ENCODE results near the gene ZBTB42. TPM values are rescaled to one million over a fixed set of nuclear protein-coding genes. Genes with fewer than 3 reads are reported as not detected.

ZBTB42 gene
- total and polyA plus RNA-seq, 2 of the 13 experiments (the other 11 are each of a cell fraction or from before 2014, with no cell fraction given): 2.8 to 4.2 TPM

DNA sequence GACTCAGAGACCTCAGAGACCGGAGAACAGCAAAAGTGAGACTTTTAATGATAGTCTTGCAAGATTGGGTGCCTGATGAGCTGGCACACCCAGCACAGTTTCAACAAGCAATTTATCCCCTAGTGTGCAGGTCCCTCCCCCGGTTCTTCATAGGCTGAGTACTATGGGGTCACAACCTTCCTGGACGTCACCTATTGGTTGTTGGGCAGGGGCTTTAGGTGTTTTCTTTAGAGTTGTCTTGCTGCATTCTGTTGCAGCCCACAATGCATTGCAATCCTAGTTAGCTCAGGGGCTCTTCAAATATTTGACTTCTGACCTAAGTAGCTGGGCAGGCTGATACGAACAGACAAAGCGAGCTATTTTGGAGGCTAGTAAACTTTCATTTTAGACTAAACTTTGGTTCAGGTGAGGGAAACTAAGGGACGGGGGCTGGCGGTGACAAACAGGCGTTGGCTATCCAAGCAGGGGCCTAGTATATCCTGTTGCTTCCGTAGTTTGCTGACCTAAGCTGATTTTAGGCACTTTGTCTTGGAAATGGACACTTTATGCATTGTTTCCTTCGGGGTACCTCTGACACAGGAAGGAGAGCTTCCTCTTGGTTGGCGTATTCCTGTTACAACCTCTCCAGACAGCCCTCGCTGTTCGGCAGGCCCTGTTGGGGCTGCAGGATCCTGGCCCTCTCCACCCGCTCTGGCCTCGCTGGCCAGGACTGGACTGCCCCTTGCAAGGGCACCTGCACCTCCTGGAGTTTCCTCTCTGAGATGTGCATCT lies 33.9 kb upstream of the ZBTB42 start (continued):
- TF ChIP-seq, protein P1, sequence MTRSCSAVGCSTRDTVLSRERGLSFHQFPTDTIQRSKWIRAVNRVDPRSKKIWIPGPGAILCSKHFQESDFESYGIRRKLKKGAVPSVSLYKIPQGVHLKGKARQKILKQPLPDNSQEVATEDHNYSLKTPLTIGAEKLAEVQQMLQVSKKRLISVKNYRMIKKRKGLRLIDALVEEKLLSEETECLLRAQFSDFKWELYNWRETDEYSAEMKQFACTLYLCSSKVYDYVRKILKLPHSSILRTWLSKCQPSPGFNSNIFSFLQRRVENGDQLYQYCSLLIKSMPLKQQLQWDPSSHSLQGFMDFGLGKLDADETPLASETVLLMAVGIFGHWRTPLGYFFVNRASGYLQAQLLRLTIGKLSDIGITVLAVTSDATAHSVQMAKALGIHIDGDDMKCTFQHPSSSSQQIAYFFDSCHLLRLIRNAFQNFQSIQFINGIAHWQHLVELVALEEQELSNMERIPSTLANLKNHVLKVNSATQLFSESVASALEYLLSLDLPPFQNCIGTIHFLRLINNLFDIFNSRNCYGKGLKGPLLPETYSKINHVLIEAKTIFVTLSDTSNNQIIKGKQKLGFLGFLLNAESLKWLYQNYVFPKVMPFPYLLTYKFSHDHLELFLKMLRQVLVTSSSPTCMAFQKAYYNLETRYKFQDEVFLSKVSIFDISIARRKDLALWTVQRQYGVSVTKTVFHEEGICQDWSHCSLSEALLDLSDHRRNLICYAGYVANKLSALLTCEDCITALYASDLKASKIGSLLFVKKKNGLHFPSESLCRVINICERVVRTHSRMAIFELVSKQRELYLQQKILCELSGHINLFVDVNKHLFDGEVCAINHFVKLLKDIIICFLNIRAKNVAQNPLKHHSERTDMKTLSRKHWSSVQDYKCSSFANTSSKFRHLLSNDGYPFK (CRISPR knock-in tag; IDR thresholded peaks at IDR 0.05; ENCODE audit: borderline replicate concordance): no peak
- TF ChIP-seq MTF2 (CRISPR knock-in tag; IDR thresholded peaks at IDR 0.05; ENCODE audit: borderline replicate concordance): no peak
- TF ChIP-seq MIER3 (CRISPR knock-in tag; IDR thresholded peaks at IDR 0.05; ENCODE audit: borderline replicate concordance): peak; percentile 51; the same call in 1 of the 2 replicates
- TF ChIP-seq DNMT1 (CRISPR knock-in tag; IDR thresholded peaks at IDR 0.05): no peak
- no peak for TF ChIP-seq ZNF263 (CRISPR knock-in tag; IDR thresholded peaks at IDR 0.05)
- no peak for TF ChIP-seq ISX (CRISPR knock-in tag; conservative IDR thresholded peaks at IDR 0.05)
- no peak for TF ChIP-seq ZNF101 (CRISPR knock-in tag; IDR thresholded peaks at IDR 0.05; ENCODE audit: borderline replicate concordance, low read depth)
- 0 out of 2 replicates have a peak, but pooled peaks have one; percentile 54 for TF ChIP-seq ZKSCAN8 (CRISPR knock-in tag; IDR thresholded peaks at IDR 0.05; ENCODE audit: borderline replicate concordance)
- TF ChIP-seq TP53 (CRISPR knock-in tag; conservative IDR thresholded peaks at IDR 0.05): no peak
- no peak for TF ChIP-seq ZNF253 (CRISPR knock-in tag; IDR thresholded peaks at IDR 0.05; ENCODE audit: borderline replicate concordance)
- TF ChIP-seq, protein P2, sequence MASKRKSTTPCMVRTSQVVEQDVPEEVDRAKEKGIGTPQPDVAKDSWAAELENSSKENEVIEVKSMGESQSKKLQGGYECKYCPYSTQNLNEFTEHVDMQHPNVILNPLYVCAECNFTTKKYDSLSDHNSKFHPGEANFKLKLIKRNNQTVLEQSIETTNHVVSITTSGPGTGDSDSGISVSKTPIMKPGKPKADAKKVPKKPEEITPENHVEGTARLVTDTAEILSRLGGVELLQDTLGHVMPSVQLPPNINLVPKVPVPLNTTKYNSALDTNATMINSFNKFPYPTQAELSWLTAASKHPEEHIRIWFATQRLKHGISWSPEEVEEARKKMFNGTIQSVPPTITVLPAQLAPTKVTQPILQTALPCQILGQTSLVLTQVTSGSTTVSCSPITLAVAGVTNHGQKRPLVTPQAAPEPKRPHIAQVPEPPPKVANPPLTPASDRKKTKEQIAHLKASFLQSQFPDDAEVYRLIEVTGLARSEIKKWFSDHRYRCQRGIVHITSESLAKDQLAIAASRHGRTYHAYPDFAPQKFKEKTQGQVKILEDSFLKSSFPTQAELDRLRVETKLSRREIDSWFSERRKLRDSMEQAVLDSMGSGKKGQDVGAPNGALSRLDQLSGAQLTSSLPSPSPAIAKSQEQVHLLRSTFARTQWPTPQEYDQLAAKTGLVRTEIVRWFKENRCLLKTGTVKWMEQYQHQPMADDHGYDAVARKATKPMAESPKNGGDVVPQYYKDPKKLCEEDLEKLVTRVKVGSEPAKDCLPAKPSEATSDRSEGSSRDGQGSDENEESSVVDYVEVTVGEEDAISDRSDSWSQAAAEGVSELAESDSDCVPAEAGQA (IDR thresholded peaks at IDR 0.05; ENCODE audit: low read depth): no peak
- TF ChIP-seq, protein P2 (CRISPR knock-in tag; IDR thresholded peaks at IDR 0.05; ENCODE audit: borderline replicate concordance): no peak
- TF ChIP-seq ZNF30 (CRISPR knock-in tag; IDR thresholded peaks at IDR 0.05): no peak
- TF ChIP-seq, protein P3, sequence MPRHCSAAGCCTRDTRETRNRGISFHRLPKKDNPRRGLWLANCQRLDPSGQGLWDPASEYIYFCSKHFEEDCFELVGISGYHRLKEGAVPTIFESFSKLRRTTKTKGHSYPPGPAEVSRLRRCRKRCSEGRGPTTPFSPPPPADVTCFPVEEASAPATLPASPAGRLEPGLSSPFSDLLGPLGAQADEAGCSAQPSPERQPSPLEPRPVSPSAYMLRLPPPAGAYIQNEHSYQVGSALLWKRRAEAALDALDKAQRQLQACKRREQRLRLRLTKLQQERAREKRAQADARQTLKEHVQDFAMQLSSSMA (CRISPR knock-in tag; IDR thresholded peaks at IDR 0.05): no peak
- peak; percentile 63; the same call in 1 of the 2 replicates for TF ChIP-seq SSRP1 (CRISPR knock-in tag; IDR thresholded peaks at IDR 0.05)
- TF ChIP-seq MAFK (conservative IDR thresholded peaks at IDR 0.05 in 1 of 2, IDR thresholded peaks at IDR 0.05 in 1 of 2; ENCODE audit: low read length in 2 of 2): peak; percentile 96 to 98
- TF ChIP-seq MEF2D (CRISPR knock-in tag; IDR thresholded peaks at IDR 0.05): peak; percentile 54; the same call in 1 of the 2 replicates
- TF ChIP-seq MXI1 (IDR thresholded peaks at IDR 0.05; ENCODE audit: borderline replicate concordance, low read depth, low read length): no peak; the same call in 2 of the 3 replicates
- peak; percentile 6; the same call in 1 of the 2 replicates for TF ChIP-seq BCL6 (CRISPR knock-in tag; IDR thresholded peaks at IDR 0.05)
- TF ChIP-seq NFE2L2 (IDR thresholded peaks at IDR 0.05; ENCODE audit: low read length): no peak

All from HepG2 (cell line).